Stimulated activated CD4-positive, alpha-beta T cell treated with anti-CD3 and anti-CD28 coated beads, Interleukin-15, amount 100 ng/mL, for 1 hour (primary cell): ENCODE measurements around the gene CSNK1D.

Experiments
- DNase-seq, 2 donors: peaks; one replicate each; pipeline ENCODE4 v3.0.0-alpha.2; 2020; ENCODE audit warnings: low read depth in 1 of 2, low spot score in 1 of 2

CSNK1D gene

DNA sequence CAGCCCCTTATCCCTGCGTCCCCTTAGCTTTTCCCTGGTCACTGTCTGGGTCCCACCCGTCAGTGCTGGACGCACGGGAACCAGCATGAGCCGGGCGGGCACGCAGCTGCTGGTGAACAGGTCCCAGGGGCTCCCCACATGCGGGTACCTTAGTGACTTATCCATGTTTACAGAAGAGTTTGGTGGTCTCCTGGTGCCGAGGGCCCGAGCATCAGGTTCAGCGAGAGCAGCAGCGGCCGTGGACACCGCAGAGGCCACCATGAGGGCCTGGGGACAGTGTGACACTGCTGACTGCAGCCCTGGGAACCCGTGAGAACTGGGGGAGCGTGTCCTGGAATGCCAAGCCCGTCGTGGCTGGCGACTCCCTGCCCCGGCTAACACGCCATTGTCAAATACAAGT is 37.4 kb upstream of the CSNK1D start:
- no peak for DNase-seq

DNA sequence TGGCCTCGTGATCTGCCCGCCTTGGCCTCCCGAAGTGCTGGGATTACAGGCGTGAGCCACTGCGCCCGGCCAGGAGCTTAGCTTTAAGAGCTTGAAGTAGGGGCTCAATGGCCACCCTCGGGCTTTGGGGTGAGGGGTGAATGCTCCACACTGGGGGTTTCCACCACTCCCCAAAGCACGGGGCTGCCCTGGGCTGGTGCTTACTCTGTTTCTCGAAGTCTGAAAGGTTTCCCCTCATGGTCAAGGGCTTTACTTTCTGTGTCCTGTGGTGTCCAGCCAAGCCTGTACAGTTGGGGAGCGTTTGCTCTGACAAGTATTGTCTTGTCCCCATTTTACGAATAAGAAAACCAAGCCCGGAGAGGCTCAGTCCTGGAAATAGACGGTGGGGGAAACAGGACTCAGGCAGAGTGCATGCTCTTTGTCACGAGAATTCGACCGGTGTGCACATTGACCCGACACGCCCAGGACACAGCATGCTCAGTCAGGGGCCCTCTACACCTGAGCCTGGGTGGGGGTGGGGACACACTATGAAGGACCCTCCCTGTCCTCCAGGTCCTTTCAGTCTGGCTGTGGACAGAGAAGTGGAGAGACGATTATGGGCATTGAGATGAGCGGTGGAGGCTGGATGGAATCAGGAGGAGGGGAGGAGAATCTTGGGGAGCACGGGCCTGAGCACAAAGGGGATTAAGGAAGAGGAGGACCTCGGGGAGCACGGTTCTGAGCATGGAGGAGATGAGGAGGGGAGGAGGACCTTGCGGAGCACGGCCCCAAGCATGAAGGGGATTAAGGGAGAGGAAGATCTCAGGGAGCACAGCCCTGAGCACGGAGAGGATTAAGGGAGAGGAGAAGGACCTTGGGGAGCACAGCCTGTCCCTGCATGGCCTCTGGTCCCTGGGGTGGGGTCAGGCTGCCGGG is 36.4 kb upstream of the CSNK1D start:
- DNase-seq, result no peak

DNA sequence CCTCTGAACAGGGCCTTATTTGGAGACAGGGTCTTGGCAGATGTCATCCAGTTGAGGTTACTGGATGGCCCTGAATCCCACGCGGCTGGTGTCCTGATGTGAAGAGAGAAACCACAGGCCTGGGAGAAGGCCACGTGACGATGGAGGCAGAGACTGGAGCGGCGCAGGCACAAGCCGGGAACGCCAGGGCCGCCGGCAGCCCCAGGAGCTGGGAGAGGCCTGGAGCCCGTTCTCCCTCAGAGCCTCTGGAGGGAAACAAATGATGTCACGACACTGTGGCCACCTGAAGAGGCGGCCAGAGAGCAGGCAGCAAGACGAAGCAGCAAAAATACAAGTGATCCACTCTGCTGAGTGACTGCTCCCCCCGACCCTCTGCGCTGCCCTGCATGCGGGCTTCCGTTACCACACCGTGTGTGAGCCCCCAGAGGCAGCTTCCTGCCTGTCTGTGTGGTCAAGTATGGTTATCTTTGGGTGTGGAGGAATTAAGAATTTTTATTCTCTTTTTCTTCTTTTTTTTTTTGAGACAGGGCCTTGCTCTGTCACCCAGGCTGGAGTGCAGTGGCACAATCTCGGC is 32.3 kb upstream of the CSNK1D start:
- no peak for DNase-seq

DNA sequence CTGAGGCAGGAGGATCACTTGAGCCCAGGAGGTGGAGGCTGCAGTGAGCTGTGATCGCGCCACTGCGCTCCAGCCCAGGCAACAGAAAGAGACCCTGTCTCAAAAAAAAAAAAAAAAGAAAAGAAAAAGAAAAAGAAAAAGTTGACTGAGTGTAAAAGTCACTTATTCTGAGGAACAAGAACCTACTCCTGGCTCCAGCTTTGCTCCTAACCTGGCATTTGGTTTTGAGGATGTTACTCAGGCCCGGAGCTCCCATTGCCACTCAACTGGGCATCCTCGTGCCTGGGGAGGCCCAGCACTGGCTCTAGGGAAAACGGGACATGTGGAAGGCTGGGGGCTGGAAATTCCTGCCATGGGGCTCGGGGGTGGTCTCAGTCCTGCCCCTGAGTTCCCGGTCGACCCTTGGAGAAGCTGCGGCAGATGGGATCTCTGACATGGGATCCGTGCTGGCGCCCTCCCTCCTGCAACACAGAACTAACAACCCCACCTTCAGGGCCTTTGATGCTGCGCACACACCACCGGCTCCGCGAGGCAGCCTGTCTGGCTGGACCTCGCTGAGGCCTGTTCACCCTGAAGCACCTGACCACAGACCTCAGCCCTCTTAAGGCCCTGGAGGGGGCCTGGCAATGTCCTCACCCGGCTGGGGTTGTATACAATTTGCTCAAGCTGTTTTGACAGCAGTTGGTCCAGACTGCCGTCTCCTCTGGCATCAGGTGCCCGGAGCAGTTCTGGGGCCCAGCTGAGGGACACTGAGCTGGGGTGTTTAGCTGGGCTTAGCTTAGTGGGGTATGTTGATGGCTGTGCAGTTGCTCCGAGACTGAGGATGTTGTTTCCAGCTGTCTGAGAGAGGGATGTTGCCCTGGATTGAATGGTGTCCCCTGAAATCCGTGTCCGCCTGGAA is 31.6 kb upstream of the CSNK1D start:
- DNase-seq, result no peak

DNA sequence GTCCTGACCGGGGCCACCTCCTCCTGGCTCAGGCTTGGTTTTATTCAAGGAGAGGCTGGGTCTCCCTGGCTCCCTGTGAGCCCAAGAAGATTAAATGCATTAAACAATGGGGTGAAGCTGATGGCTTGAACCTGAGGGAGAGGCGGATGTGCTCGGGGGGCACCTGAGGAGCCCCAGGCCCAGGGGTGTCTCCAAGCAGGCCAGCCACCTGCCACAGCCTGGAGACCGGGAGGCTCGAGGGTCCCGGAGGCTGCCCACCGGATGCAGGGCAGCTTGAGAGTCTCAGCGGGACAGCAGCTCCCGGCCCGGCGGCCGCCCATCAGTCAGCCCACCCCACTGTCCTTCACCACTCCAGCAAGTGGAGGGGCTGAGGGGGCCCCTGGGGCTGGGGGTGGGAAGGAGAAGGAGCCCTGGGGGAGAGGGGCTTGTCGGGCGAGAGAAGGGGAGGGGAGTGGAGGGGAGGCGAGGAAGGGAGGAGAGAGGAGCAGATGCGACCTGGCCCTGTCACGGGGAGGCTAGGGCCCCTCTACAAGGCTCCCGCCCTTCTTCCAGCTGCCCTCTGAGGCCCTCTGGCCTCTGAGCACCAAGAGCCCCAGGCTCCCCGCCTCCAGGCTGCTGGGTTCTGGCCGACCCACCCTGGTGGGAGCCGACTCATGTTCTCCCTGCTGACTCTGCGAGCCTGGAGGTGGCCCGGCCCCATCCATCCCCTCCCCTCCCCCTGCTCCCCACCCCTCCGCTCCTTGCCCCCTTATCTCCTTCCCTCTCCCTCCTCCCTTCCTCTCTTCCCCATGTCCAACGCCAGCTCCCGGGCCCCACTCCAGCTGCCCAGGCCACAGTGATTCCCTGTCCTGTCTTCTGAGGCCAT is 30.7 kb upstream of the CSNK1D start:
- DNase-seq, result no peak

DNA sequence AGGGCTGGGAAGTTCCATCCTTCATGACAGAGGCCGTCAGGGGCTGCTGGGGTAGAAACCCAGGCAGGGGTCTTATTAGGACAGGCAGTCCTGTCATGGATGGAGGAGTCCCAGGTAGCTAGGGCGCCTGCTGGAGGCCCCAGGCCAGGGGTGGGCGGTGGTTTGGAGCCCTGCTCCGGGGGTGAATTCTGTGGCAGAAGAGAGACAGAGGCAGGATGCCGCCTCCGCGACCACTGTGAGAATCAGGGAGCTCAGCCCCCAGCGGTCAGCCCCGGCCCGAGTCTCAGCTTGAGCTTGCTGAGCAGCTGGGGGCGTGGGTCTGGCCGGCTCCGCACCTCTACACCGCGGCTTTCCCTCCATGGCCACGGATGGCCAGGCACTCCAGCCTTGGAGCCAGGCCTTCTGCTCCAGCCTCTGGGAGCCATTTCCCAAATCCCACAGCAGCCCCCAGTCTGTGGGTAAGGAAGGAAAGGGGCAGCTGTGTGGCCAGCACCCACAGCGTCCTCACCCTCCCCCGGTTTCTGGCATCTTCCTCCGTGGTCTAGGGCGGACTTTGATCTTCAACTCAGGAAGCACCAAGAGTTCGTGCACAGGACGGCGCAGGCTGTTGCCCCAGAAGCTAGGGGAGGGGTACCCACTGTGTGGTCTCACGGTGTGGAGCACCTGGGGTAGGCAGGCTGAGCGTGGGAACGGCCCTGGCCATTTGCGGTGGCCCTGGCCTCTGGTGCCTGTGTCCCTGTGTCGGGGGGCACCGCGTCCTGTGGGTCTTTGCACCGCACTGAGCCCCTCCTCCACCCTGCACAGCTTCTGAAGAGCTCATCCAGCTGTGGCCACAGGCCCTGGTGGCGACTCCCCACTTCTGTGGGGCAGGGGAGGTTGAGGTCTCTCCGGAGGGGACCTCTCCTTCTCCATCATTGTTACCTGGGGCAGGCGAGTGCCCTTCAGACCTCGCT is 29.8 kb upstream of the CSNK1D start:
- DNase-seq, result no peak

DNA sequence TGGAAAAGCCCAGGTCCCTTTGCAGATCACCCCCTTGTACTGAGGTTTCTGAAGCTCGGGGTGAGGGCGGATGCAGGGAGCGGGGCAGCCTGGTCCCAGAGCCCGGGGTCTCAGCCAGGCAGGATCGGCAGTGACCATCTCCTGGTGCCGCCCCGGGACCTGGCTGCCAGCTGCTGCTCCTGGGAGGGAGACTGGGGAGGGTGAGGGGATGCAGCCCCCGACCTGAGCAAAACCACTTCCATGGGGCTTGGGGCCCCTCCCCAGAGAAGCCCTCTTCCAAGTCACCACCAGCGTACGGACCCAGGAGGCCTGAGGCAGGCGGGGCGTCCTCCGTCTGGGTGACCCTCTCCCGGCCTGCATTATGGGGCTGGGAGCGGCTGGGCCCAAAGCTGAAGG is 29.1 kb upstream of the CSNK1D start:
- no peak for DNase-seq

DNA sequence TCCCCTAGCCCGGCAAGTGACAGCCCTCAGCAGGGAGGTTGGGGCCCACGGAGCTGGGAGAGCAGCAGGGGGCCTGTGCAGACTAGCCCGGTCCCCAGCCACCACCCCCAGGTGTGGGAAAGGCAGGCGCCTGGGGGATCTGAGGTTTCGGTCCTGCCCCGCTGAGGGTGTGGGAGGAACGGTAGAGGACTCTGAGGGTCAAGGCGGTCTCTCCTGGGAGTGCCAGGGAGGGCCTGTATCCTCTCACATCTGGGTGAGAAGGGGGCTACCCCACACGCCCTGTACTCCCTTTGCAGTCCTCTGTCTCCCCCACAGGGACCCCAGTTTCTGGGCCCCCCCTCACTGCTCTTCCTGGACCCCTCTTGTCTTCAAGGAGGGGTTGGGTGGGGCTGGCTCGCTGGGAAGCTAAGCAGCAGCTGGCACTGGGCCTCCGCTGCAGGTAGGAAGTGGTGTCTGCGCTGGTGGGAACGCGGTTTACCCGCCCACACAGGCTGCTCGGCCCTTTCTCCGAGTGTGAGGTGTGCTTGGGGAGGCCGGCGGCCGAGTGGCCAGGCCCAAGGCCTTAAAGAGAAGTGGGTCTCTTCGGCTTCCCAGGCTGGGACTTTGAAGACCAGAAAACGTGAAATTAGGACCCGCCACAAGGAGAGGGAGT is 28.5 kb upstream of the CSNK1D start:
- DNase-seq, result no peak

DNA sequence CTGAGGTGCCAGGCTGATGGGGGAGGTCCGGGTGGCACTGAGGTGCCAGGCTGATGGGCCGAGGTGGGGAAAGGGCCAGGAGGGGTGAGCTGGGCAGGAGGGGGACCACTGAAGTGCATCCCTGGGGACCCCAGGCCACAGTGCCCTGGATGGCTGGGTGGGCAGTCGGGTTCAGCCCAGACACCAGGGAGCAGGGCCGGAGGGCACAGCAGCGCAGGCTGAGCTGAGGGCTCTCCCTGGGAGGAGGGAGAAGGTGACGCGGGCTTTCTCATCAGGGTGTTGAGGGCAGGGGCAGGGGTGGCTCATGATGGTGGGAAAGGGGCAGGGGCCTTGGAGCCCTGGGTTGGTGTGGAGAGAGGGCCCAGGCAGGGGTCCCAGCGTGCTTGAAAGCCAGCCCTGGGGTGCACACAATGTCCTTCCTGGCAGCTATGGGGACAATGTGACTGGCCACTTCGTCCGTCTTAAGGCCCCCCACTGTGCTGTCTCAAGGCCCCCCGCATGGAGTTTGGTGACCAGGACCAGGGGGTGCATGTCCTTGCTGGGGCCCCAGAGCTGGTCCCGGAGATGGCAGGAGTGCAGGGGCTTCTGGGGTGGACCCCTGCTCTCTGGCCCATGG is 27.9 kb upstream of the CSNK1D start:
- DNase-seq, result no peak

DNA sequence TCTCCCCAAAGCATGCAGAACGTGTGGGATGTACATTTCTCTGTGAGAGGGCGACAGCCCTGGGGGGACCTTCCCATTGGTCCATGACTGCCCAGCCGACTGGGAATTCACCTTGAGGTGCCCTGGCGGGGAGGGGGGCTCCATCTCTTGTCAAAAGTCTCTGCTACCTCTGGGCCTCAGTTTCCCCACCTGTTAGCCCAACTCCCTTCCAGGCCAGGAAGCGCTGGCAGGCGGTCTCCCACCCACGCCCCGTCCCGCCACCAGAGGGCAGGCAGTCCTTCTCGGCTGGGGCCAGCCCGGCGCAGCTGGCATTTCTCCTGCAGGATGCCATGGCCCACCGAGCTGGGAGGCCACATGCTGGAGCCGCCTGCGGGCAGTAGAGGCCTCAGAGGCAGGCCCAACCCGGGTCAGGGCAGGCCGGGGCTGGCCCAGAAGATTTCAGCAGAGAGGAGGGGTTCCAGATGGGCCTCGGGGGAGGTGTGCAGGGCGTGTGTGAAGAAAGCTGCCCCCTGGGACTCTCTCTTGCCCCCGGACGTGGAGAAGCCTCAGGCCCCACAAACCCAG is 27.3 kb upstream of the CSNK1D start:
- peak; percentile 55 to 57 for DNase-seq

DNA sequence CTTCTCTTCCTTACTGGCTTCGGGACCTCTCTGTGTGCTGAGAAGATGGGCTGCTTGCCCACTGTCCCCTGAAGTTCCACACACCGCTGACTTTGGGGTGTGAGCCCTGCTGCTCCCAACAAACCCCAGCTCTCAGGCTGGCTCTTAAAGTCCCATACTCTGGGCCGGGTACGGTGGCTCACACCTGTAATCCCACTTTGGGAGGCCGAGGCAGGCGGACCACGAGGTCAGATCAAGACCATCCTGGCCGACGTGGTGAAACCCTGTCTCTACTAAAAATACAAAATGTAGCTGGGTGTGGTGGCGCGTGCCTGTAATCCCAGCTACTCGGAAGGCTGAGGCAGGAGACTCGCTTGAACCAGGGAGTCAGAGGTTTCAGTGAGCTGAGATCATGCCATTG is 26.7 kb upstream of the CSNK1D start:
- DNase-seq, result no peak

DNA sequence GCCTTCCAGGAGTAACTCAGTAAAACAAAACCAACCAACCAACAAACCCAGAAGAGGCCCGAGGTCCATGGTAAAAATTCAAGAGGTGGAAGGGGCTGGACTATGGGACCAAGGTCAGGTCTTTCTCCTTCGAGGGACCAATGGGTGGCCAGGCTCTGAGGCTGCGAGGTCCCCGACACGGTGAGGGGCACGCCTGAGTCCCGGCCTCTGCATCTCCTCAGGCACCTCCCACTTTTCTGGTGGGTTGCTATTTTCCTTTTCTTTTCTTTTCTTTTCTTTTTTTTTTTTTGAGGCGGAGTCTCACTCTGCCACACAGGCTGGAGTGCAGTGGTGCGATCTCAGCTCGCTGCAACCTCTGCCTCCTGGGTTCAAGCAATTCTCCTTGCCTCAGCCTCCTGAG is 26.0 kb upstream of the CSNK1D start:
- no peak for DNase-seq

DNA sequence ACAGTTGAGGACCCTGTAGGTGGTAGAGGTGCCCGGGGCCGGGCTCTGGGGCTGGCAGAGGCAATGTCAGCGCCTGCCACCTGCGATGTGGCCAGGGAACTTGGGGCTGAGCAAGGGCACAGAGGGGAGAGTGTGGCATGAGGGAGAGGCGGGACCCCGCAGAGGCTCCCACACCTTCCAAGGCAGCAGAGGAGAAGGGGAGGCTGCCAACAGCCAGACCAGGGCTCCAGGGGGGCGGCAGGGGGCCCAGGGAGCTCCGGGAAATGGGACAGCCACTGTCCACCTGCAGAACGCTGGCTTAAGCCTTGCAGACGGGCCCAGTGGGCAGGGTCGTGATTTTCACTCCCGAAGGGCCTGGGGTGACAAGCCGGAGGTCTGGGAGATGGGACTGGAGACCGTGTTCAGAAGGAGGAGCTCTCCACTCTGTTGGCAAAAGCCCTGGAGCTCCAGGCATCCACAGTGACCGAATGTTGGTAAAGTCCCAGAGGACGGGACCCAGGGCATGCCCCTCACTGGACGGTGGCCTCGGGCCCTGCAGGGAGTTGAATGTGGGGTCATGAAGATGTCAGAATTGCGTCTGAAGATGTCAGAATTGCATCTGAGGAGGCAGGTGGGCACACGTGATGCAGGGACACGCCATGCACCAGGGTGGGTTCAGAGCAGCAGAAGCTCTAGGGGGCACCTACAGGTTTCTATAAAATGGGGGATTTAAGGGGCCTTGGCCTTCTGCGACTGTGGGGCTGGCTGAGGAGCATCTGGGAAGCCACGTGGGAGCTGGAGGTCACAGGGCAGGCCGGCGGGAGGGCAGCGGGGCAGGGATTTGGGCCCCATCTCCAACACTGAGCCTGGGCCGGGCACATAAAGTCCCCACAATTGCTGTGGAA is 25.3 kb upstream of the CSNK1D start:
- DNase-seq, result no peak

DNA sequence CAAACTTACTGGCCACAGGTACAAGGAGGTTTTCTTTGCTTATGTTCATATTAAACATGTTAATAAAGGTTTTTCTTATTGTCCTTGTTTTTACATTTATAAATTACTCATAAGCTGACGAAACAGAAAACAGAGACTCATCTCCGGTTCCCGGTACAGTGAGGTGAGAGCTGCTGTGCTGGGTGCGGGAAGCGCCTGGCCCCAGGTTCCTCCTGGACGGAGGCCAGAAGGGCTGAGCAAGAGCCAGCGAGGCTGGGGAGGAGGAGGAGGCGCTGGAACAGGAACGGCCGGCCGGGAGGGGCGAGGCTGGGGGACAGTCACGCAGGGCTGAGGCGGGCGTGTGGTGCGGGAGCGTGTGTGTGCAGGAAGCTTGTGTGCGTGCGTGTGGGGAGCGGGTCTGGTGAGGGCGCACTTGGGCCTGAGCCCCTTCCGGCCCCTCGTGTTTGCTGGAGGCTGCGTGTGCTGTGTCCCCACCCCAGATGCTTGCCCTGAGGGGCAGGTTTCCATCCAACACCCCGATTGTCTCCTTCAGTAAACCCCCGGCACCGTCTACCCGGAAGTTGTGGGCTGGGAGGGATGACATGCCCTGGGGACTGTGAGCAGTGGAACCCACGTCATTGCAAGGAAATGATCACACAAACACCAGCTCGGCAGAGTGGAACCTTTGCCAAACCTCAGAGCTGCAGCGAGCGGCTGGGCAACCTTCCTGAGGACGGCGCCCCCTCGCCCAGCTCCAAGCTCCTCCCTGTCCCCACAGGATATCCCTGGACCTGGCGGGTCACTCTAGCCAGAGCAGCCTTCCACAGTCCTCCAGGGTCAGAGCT is 24.4 kb upstream of the CSNK1D start:
- DNase-seq, result peak; percentile 78 to 90

DNA sequence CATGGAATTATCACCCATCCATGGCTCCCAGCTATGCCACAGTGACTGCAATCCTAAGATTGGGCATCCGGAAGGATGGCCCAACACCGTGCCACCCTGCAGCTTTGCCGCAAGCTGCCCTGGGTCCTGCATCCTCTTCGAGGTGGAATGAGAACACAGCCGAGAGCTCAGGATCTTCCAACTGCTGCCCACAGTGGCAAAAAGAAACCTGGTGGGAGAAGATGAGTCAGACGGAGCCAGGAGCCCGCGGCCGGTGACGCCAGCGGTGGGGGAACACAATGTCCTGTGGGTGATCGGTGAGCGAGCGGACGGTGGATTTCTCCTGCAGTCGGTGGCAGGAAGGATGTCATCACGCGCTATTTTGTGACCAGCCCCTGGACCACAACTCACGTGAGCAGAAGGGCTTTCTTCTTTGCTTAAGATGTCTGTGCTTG is 23.8 kb upstream of the CSNK1D start:
- peak; percentile 59 to 72 for DNase-seq

DNA sequence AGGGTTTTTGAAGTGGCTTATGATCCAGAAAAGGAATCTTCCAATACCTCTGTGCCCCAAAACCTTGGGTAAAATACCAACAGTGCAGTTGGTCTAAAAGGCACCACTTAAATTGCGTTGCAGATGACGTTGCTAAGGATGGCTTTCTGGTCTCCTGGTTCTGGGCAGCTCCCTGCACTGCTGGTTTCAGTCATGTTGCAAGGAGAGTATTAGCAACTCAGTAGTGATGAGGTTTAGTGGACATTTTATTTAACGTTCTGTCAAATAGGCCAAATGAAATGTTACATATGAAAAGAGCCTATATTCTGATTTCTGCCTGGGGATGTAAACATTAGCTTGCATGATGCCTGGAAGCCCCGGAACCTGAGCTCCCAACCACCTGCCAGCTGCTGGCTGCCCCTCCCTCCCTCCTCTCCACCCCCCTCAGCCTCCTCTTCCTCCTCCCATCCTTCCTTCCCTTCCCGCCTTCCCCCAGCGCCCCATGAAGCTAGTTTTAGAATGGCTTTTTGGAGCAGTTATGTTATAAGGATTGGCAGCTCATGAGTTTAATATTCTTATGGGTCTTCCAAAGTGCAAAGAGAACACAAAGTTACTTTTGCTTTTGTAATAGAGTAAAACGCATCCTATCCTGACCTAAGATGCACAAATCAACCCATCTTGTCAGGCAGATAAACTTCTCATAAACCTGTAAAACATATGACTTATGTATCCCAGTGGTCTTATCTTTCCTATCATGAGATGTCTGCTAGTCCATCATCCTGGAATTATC is 23.2 kb upstream of the CSNK1D start:
- DNase-seq, result no peak
